ENCODE data around the gene HEXA.

The HEXA gene

DNA sequence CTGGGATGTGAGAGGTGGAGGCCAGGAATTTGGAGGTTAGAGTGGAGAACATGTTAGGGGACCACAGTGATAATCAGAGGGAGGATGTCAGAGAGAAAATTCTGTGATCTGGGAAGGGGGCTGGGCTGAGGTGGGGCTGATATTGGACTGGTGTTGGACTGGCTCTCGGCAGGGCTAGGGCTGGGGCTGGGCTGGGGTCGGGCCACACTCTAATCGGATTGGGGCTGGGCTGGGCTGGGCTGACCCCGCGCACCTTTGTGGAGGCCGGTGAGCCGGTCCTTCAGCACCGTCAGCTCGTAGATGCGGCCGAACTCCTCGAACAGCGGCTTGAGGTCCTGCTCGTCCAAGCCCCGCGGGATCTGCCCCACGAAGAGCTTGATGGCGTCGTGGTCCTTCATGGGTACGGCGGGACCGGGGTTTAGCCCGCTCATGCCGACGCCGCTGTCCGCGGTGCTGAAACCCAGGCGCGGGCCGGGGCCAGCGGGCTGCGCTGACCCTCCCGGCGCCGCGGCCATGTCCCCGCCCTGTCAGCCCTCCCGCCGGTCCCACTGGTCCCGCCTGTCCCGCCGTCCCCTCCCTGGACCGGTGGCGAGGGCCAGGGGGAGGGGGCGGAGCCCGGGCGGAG lies 56.3 kb downstream of the HEXA start:
- H3K4me3 ChIP-seq (ENCODE audit: low read depth, low read length), result peak overlapping the region; percentile 60
- H3K36me3 ChIP-seq (ENCODE audit: control insufficient read depth in 2 of 2, insufficient read depth in 1 of 2, low read length in 2 of 2), result no peaks in the 10 kb centered on the region
- no peaks in the 10 kb centered on the region for H3K9me3 ChIP-seq (ENCODE audit: control insufficient read depth, insufficient read depth, low read depth, low read length)
- no peak overlapping the region for H3K27ac ChIP-seq (ENCODE audit: extremely low read depth, low read depth, low read length)
- ChIA-PET POLR2A (no interaction called here), CTCF (interaction anchor here (1.1 kb wide), 1 partner anchor 23 kb away, joined by 3 read pairs; no protein-coding TSS in a partner anchor)
- peaks cover 5% of the 10 kb centered on the region; the same call in 1 of the 2 replicates for H3K4me1 ChIP-seq (ENCODE audit: control insufficient read depth, insufficient read depth, low read length)
- TF ChIP-seq ZNF530 (tag by site-specific recombination; IDR thresholded peaks at IDR 0.05; ENCODE audit: low read depth) (no peak), WT1 (tag by site-specific recombination; IDR thresholded peaks at IDR 0.05) (peak; percentile 12; the same call in 1 of the 2 replicates), ZNF121 (tag by site-specific recombination; IDR thresholded peaks at IDR 0.05) (peak; percentile 86; the same call in 1 of the 2 replicates), KLF8 (tag by site-specific recombination; IDR thresholded peaks at IDR 0.05) (peak; percentile 10; the same call in 1 of the 2 replicates), ZFP69B (tag by site-specific recombination; IDR thresholded peaks at IDR 0.05) (peak; percentile 73), ZNF133 (tag by site-specific recombination; IDR thresholded peaks at IDR 0.05) (0 out of 2 replicates have a peak, but pooled peaks have one; percentile 20), SP2 (tag by site-specific recombination; IDR thresholded peaks at IDR 0.05) (no peak), ZBTB7A (tag by site-specific recombination; IDR thresholded peaks at IDR 0.05; ENCODE audit: low read depth) (peak; percentile 52; the same call in 1 of the 2 replicates), ZNF548 (tag by site-specific recombination; IDR thresholded peaks at IDR 0.05) (no peak), ZNF830 (tag by site-specific recombination; IDR thresholded peaks at IDR 0.05; ENCODE audit: low read depth) (no peak), ZNF610 (tag by site-specific recombination; IDR thresholded peaks at IDR 0.05; ENCODE audit: borderline replicate concordance) (no peak), ZSCAN30 (tag by site-specific recombination; IDR thresholded peaks at IDR 0.05) (peak; percentile 77), ZNF660 (tag by site-specific recombination; IDR thresholded peaks at IDR 0.05) (0 out of 2 replicates have a peak, but pooled peaks have one; percentile 43)
- TF ChIP-seq, protein P1, sequence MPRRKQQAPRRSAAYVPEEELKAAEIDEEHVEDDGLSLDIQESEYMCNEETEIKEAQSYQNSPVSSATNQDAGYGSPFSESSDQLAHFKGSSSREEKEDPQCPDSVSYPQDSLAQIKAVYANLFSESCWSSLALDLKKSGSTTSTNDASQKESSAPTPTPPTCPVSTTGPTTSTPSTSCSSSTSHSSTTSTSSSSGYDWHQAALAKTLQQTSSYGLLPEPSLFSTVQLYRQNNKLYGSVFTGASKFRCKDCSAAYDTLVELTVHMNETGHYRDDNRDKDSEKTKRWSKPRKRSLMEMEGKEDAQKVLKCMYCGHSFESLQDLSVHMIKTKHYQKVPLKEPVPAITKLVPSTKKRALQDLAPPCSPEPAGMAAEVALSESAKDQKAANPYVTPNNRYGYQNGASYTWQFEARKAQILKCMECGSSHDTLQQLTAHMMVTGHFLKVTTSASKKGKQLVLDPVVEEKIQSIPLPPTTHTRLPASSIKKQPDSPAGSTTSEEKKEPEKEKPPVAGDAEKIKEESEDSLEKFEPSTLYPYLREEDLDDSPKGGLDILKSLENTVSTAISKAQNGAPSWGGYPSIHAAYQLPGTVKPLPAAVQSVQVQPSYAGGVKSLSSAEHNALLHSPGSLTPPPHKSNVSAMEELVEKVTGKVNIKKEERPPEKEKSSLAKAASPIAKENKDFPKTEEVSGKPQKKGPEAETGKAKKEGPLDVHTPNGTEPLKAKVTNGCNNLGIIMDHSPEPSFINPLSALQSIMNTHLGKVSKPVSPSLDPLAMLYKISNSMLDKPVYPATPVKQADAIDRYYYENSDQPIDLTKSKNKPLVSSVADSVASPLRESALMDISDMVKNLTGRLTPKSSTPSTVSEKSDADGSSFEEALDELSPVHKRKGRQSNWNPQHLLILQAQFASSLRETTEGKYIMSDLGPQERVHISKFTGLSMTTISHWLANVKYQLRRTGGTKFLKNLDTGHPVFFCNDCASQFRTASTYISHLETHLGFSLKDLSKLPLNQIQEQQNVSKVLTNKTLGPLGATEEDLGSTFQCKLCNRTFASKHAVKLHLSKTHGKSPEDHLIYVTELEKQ (tag by site-specific recombination; IDR thresholded peaks at IDR 0.05; ENCODE audit: borderline replicate concordance), result no peak; the same call in 1 of the 2 replicates
- TF ChIP-seq, protein P2, sequence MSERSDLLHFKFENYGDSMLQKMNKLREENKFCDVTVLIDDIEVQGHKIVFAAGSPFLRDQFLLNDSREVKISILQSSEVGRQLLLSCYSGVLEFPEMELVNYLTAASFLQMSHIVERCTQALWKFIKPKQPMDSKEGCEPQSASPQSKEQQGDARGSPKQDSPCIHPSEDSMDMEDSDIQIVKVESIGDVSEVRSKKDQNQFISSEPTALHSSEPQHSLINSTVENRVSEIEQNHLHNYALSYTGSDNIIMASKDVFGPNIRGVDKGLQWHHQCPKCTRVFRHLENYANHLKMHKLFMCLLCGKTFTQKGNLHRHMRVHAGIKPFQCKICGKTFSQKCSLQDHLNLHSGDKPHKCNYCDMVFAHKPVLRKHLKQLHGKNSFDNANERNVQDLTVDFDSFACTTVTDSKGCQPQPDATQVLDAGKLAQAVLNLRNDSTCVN (tag by site-specific recombination; optimal IDR thresholded peaks at IDR 0.05), result no peak
- TF ChIP-seq, protein P3, sequence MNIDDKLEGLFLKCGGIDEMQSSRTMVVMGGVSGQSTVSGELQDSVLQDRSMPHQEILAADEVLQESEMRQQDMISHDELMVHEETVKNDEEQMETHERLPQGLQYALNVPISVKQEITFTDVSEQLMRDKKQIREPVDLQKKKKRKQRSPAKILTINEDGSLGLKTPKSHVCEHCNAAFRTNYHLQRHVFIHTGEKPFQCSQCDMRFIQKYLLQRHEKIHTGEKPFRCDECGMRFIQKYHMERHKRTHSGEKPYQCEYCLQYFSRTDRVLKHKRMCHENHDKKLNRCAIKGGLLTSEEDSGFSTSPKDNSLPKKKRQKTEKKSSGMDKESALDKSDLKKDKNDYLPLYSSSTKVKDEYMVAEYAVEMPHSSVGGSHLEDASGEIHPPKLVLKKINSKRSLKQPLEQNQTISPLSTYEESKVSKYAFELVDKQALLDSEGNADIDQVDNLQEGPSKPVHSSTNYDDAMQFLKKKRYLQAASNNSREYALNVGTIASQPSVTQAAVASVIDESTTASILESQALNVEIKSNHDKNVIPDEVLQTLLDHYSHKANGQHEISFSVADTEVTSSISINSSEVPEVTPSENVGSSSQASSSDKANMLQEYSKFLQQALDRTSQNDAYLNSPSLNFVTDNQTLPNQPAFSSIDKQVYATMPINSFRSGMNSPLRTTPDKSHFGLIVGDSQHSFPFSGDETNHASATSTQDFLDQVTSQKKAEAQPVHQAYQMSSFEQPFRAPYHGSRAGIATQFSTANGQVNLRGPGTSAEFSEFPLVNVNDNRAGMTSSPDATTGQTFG (tag by site-specific recombination; IDR thresholded peaks at IDR 0.05; ENCODE audit: borderline replicate concordance), result no peak
- TF ChIP-seq, protein P4, sequence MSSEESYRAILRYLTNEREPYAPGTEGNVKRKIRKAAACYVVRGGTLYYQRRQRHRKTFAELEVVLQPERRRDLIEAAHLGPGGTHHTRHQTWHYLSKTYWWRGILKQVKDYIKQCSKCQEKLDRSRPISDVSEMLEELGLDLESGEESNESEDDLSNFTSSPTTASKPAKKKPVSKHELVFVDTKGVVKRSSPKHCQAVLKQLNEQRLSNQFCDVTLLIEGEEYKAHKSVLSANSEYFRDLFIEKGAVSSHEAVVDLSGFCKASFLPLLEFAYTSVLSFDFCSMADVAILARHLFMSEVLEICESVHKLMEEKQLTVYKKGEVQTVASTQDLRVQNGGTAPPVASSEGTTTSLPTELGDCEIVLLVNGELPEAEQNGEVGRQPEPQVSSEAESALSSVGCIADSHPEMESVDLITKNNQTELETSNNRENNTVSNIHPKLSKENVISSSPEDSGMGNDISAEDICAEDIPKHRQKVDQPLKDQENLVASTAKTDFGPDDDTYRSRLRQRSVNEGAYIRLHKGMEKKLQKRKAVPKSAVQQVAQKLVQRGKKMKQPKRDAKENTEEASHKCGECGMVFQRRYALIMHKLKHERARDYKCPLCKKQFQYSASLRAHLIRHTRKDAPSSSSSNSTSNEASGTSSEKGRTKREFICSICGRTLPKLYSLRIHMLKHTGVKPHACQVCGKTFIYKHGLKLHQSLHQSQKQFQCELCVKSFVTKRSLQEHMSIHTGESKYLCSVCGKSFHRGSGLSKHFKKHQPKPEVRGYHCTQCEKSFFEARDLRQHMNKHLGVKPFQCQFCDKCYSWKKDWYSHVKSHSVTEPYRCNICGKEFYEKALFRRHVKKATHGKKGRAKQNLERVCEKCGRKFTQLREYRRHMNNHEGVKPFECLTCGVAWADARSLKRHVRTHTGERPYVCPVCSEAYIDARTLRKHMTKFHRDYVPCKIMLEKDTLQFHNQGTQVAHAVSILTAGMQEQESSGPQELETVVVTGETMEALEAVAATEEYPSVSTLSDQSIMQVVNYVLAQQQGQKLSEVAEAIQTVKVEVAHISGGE (tag by site-specific recombination; conservative IDR thresholded peaks at IDR 0.05; ENCODE audit: low read depth), result no peak
- TF ChIP-seq, protein P5, sequence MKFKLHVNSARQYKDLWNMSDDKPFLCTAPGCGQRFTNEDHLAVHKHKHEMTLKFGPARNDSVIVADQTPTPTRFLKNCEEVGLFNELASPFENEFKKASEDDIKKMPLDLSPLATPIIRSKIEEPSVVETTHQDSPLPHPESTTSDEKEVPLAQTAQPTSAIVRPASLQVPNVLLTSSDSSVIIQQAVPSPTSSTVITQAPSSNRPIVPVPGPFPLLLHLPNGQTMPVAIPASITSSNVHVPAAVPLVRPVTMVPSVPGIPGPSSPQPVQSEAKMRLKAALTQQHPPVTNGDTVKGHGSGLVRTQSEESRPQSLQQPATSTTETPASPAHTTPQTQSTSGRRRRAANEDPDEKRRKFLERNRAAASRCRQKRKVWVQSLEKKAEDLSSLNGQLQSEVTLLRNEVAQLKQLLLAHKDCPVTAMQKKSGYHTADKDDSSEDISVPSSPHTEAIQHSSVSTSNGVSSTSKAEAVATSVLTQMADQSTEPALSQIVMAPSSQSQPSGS (tag by site-specific recombination; IDR thresholded peaks at IDR 0.05; ENCODE audit: low read depth), result no peak
- TF ChIP-seq, protein P6, sequence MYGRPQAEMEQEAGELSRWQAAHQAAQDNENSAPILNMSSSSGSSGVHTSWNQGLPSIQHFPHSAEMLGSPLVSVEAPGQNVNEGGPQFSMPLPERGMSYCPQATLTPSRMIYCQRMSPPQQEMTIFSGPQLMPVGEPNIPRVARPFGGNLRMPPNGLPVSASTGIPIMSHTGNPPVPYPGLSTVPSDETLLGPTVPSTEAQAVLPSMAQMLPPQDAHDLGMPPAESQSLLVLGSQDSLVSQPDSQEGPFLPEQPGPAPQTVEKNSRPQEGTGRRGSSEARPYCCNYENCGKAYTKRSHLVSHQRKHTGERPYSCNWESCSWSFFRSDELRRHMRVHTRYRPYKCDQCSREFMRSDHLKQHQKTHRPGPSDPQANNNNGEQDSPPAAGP (tag by site-specific recombination; IDR thresholded peaks at IDR 0.05), result 0 out of 2 replicates have a peak, but pooled peaks have one; percentile 14
- TF ChIP-seq, protein P7, sequence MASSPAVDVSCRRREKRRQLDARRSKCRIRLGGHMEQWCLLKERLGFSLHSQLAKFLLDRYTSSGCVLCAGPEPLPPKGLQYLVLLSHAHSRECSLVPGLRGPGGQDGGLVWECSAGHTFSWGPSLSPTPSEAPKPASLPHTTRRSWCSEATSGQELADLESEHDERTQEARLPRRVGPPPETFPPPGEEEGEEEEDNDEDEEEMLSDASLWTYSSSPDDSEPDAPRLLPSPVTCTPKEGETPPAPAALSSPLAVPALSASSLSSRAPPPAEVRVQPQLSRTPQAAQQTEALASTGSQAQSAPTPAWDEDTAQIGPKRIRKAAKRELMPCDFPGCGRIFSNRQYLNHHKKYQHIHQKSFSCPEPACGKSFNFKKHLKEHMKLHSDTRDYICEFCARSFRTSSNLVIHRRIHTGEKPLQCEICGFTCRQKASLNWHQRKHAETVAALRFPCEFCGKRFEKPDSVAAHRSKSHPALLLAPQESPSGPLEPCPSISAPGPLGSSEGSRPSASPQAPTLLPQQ (tag by site-specific recombination; IDR thresholded peaks at IDR 0.05), result peak; percentile 78

Data from HEK293 (cell line).